Lower lobe of right lung (tissue), 2 donors: Measurements from ENCODE around the gene DYNC1H1. TPM values are rescaled to one million over a fixed set of nuclear protein-coding genes. Genes with fewer than 3 reads are reported as not detected.

Experiments
- ATAC-seq, 2 donors: fragments of 200-7000 bp; cut with Tn5 transposase; one replicate each; pipeline ENCODE4 v1.9.1; 2020 to 2022; ENCODE audit warnings: mild to moderate bottlenecking in 2 of 2, moderate library complexity in 2 of 2
- DNase-seq: peaks from one replicate; pipeline ENCODE4 v3.0.0-alpha.2; 2020
- H3K27ac ChIP-seq: fragments of 200-600 bp; one replicate; pipeline ENCODE4 v1.8.0; 2022
- H3K27me3 ChIP-seq: fragments of 200-600 bp; one replicate; pipeline ENCODE4 v1.8.0; 2022; ENCODE audit warnings: low read depth
- H3K36me3 ChIP-seq: fragments of 200-600 bp; one replicate; pipeline ENCODE4 v1.8.0; 2022; ENCODE audit warnings: mild to moderate bottlenecking
- H3K4me1 ChIP-seq: fragments of 200-600 bp; one replicate; pipeline ENCODE4 v1.8.0; 2022
- H3K4me3 ChIP-seq: fragments of 200-600 bp; one replicate; pipeline ENCODE4 v1.8.0; 2022; ENCODE audit warnings: mild to moderate bottlenecking
- H3K9me3 ChIP-seq: fragments of 200-600 bp; one replicate; pipeline ENCODE4 v1.8.0; 2022
- intact Hi-C: fragments of 100-400 bp; cut with DNase I; formaldehyde crosslinking; loops from one replicate; pipeline ENCODE4 v1.11.0; 2022
- total RNA-seq: library from RNA; stranded (reverse); fragmentation: NEBNext Ultra II Directional; extraction: Animal tissue kit (Norgen Biotek cat#: 25700); gene quantifications from one replicate; pipeline ENCODE4 v1.2.1, GENCODE V29; 2021
- TF ChIP-seq, protein P1 (sequence below): fragments of 200-600 bp; IDR thresholded peaks from one replicate; pipeline ENCODE4 v1.8.0; 2022; ENCODE audit warnings: antibody characterized with exemption, mild to moderate bottlenecking
- donor health status: DM: no; HTN: yes; CAD: no; lungs with severe emphysema.

The DYNC1H1 gene
- total RNA-seq, 1 donor from 2014 or later, result 437 TPM

- Histone ChIP-seq H3K27ac (no peak overlapping the region), H3K4me3 (no peak overlapping the region), H3K36me3 (peaks cover 13% of the 10 kb centered on the region), H3K27me3 (no peaks in the 10 kb centered on the region), H3K9me3 (no peaks in the 10 kb centered on the region), H3K4me1 (peaks cover 26% of the 10 kb centered on the region)
- intact Hi-C loops, result no loop called here
- DNase-seq (no peak), ATAC-seq (no peak)
- TF ChIP-seq, protein P1, sequence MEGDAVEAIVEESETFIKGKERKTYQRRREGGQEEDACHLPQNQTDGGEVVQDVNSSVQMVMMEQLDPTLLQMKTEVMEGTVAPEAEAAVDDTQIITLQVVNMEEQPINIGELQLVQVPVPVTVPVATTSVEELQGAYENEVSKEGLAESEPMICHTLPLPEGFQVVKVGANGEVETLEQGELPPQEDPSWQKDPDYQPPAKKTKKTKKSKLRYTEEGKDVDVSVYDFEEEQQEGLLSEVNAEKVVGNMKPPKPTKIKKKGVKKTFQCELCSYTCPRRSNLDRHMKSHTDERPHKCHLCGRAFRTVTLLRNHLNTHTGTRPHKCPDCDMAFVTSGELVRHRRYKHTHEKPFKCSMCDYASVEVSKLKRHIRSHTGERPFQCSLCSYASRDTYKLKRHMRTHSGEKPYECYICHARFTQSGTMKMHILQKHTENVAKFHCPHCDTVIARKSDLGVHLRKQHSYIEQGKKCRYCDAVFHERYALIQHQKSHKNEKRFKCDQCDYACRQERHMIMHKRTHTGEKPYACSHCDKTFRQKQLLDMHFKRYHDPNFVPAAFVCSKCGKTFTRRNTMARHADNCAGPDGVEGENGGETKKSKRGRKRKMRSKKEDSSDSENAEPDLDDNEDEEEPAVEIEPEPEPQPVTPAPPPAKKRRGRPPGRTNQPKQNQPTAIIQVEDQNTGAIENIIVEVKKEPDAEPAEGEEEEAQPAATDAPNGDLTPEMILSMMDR, result no peak
Measured at GRCh38 chr14:102089621-102090343, 125.4 kb downstream of the DYNC1H1 start.

GRCh38 chr14:102090713-102091112 is 126.3 kb downstream of the DYNC1H1 start:
- H3K9me3 ChIP-seq, result no peaks in the 10 kb centered on the region
- no peak overlapping the region for H3K27ac ChIP-seq
- intact Hi-C loops, result no loop called here
- H3K27me3 ChIP-seq, result no peaks in the 10 kb centered on the region
- TF ChIP-seq, protein P1, result no peak
- DNase-seq (no peak), ATAC-seq (no peak)
- H3K36me3 ChIP-seq, result peaks cover 4% of the 10 kb centered on the region
- H3K4me3 ChIP-seq, result no peak overlapping the region
- H3K4me1 ChIP-seq, result peaks cover 17% of the 10 kb centered on the region

- H3K9me3 ChIP-seq, result no peaks in the 10 kb centered on the region
- H3K27ac ChIP-seq, result no peak overlapping the region
- no peaks in the 10 kb centered on the region for H3K36me3 ChIP-seq
- ATAC-seq (no peak), DNase-seq (no peak)
- no peak overlapping the region for H3K4me3 ChIP-seq
- no peaks in the 10 kb centered on the region for H3K27me3 ChIP-seq
- TF ChIP-seq, protein P1, result no peak
- intact Hi-C loops, result no loop called here
- H3K4me1 ChIP-seq, result peaks cover 22% of the 10 kb centered on the region
Measured at GRCh38 chr14:102092806-102093205, 128.4 kb downstream of the DYNC1H1 start.

- intact Hi-C loops, result no loop called here
- no peak for DNase-seq
- TF ChIP-seq, protein P1, result no peak
- no peak overlapping the region for H3K4me3 ChIP-seq
- ATAC-seq, result no peak
- H3K36me3 ChIP-seq, result no peaks in the 10 kb centered on the region
- H3K9me3 ChIP-seq, result no peaks in the 10 kb centered on the region
- H3K27me3 ChIP-seq, result no peaks in the 10 kb centered on the region
- peaks cover 10% of the 10 kb centered on the region for H3K4me1 ChIP-seq
- H3K27ac ChIP-seq, result no peak overlapping the region
Measured at GRCh38 chr14:102094101-102094500, 129.7 kb downstream of the DYNC1H1 start.

DNA sequence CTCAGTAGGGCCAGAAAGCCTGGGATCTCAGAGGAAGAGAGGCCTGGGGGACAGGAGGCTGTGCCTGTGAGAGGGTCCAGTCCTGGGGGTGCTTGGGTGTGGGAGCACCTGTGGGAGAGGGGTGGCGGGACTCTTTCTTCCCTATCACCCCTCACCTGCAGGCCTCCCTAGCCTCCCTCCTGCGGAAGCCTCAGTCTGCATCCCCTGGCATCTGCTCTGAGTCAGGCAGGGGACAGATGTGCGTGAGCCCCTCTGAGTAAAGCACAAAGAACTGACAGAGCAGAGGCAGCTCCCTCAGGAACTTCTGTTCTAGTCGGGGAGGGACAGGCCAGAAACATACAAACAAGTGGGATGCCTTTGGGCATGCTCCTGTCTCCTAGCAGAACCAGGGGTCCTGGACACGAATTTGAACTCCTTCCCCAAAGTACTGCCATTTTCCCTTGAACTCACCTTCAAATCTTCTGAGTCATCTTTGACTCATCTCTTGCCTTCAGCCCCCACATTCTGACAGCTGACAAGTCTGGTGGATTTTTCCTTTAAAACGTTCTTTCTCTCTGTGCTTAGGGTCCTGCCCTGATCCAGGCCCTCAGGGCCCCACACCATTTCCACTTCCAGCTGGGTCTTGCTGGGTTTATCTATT is 131.0 kb downstream of the DYNC1H1 start:
- Histone ChIP-seq H3K4me3 (no peak overlapping the region), H3K27me3 (no peaks in the 10 kb centered on the region), H3K4me1 (peaks cover 10% of the 10 kb centered on the region), H3K36me3 (no peaks in the 10 kb centered on the region), H3K27ac (no peak overlapping the region), H3K9me3 (no peaks in the 10 kb centered on the region)
- DNase-seq, result no peak
- ATAC-seq, result no peak
- intact Hi-C loops, result no loop called here
- TF ChIP-seq, protein P1, result no peak
